Colon (tissue), 2 donors: ENCODE results near the gene NBPF1.
"Not testable (repeated sequence)": the region's sequence is repeated elsewhere in the genome, so short reads cannot be mapped to it uniquely, and the experiment has no call there.

ENCODE experiments used
- FAIRE-seq: peaks from 2 replicates; lab custom pipeline; 2012; peaks lifted over from hg19 to GRCh38; lab: Jason Lieb, UNC
- donor health status: control.
- donor health status: control.

The NBPF1 gene

DNA sequence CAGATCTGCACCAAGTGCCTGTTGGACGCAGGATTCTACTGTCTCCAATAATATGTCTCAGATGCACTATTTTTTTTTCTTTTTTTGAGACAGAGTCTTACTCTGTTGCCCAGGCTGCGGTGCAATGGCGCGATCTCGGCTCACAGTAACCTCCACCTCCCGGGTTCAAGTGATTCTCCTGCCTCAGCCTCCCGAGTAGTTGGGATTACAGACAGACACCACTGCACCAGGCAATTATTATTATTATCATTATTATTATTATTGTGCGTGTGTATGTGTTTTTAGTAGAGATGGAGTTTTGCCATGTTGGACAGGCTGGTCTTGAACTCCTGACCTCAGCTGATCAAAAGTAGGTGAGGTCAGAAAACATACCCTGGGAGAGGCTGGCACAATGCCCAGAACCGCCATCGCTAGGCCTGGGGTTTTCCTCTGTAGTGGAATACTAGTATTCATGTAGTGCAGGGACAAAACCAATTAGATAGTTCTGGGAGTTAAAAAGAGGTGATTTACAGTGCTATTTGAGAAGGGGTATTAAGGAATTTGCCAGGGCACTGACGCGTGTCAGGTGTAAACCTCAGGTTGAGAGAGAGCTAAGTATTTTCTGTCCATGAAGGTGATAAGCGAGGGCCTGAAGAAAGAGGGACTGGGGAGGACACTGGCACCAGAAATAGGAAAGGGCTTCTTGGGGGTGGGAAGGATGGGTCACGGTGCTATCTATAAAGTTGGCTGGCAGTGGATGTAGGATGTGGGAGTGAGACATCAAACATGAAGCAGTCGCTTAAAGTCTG lies 100.5 kb downstream of the NBPF1 start:
- FAIRE-seq, result not testable (repeated sequence)
